K562 (cell line): Measurements from ENCODE around the gene SLC16A1. TPM values are rescaled to one million over a fixed set of nuclear protein-coding genes. Genes with fewer than 3 reads are reported as not detected.

Experiments
- ATF3 ChIP-seq, 2 experiments: fragments of 450-650 bp in 1 of 2; sonication (generic) in 1 of 2; formaldehyde crosslinking in 1 of 2; IDR thresholded peaks in 1 of 2; conservative IDR thresholded peaks in 1 of 2; 2 replicates each; pipeline versions ENCODE4 v1.6.1 to v1.8.1; 2016 to 2023; ENCODE audit warnings: mild to moderate bottlenecking in 2 of 2, moderate library complexity in 2 of 2, inconsistent platforms in 1 of 2, missing genetic modification reagents in 1 of 2
- CEBPG ChIP-seq, 3 experiments: fragments of 200-800 bp in 1 of 3; sonication (Bioruptor generic) in 1 of 3; sonication (generic) in 1 of 3; formaldehyde crosslinking in 1 of 3; IDR thresholded peaks in 2 of 3; conservative IDR thresholded peaks in 1 of 3; 2 replicates each; pipeline versions ENCODE4 v1.6.1 to v1.8.0; 2016 to 2022; ENCODE audit warnings: missing compliant biosample characterization in 2 of 3, missing genetic modification characterization in 2 of 3, mild to moderate bottlenecking in 1 of 3, missing genetic modification reagents in 1 of 3
- CTCF ChIP-seq, 3 experiments: IDR thresholded peaks in 2 of 3; conservative IDR thresholded peaks in 1 of 3; 2 replicates each; pipeline ENCODE4 v1.5.1; 2011 to 2012; ENCODE audit warnings: low read length in 3 of 3, mild to moderate bottlenecking in 3 of 3, control low read depth in 2 of 3, improper control_type of control experiment in 1 of 3, inconsistent platforms in 1 of 3, low read depth in 1 of 3, mixed read lengths in 1 of 3, moderate library complexity in 1 of 3; ENCODE audit not compliant: insufficient read depth in 2 of 3
- CTCFL ChIP-seq: IDR thresholded peaks from 2 replicates; pipeline ENCODE4 v1.6.1; 2011; ENCODE audit warnings: borderline replicate concordance, low read depth, mild to moderate bottlenecking, moderate library complexity, low read length; ENCODE audit not compliant: insufficient read depth, poor library complexity, severe bottlenecking
- DLX4 ChIP-seq: fragments of 250-450 bp; sonication (Bioruptor Pico); IDR thresholded peaks from 2 replicates; pipeline ENCODE4 v1.6.1; 2021; ENCODE audit warnings: mild to moderate bottlenecking
- FOXP1 ChIP-seq: sonication (generic); formaldehyde crosslinking; IDR thresholded peaks from 2 replicates; pipeline ENCODE4 v1.8.0; 2022; ENCODE audit warnings: mild to moderate bottlenecking, missing genetic modification reagents
- IRF9 ChIP-seq: fragments of 450-650 bp; IDR thresholded peaks from 2 replicates; pipeline ENCODE4 v1.6.1; 2016; ENCODE audit warnings: missing biosample characterization, missing genetic modification characterization
- JUND ChIP-seq, 2 experiments: IDR thresholded peaks; 2 replicates in 1 of 2; 3 replicates in 1 of 2; pipeline ENCODE4 v1.6.1; 2011; ENCODE audit warnings: borderline replicate concordance in 2 of 2, low read depth in 2 of 2, low read length in 2 of 2, improper control_type of control experiment in 1 of 2, missing biosample characterization in 1 of 2, missing genetic modification characterization in 1 of 2, missing genetic modification reagents in 1 of 2
- KLF10 ChIP-seq: fragments of 250-450 bp; sonication (Bioruptor Pico); IDR thresholded peaks from 2 replicates; pipeline ENCODE4 v1.6.1; 2021; ENCODE audit warnings: matching md5 sums
- OTX1 ChIP-seq: fragments of 450-650 bp; formaldehyde crosslinking; IDR thresholded peaks from 2 replicates; pipeline ENCODE4 v1.4.0; 2022; ENCODE audit warnings: mild to moderate bottlenecking
- POLR2AphosphoS5 ChIP-seq: IDR thresholded peaks from 2 replicates; pipeline ENCODE4 v1.6.1; 2011; ENCODE audit warnings: mild to moderate bottlenecking, low read depth, low read length, moderate library complexity; ENCODE audit not compliant: control insufficient read depth, insufficient read depth
- PRDM10 ChIP-seq: fragments of 450-650 bp; IDR thresholded peaks from 2 replicates; pipeline ENCODE4 v1.6.1; 2018; ENCODE audit not compliant: partially characterized antibody
- TCF3 ChIP-seq: sonication (generic); formaldehyde crosslinking; IDR thresholded peaks from 2 replicates; pipeline ENCODE4 v1.4.0; 2020; ENCODE audit warnings: mild to moderate bottlenecking, missing genetic modification reagents
- ZNF583 ChIP-seq: fragments of 250-450 bp; sonication (Bioruptor Pico); IDR thresholded peaks from 2 replicates; pipeline ENCODE4 v1.4.0; 2020
- polyA plus RNA-seq, 8 experiments: library from polyadenylated mRNA; depleted of rRNA in 4 of 8; stranded (reverse) in 5 of 8; unstranded in 3 of 8; fragments of >200 nt; fragmentation: Nextera tagmentation in 2 of 8; fragmentation: Illumina TruSeq in 1 of 8; extraction: Ambion mirVana in 2 of 8; extraction: Trizol in 1 of 8; gene quantifications; 2 replicates each; pipeline versions ENCODE4 v1.2.1 to v1.2.3, GENCODE V29; 2011 to 2014; ENCODE audit warnings: inconsistent platforms in 1 of 8, missing spikeins in 1 of 8
- total RNA-seq, 7 experiments: library from RNA; depleted of rRNA in 6 of 7; stranded (reverse); fragments of >200 nt in 6 of 7; fragmentation: Illumina TruSeq in 2 of 7; extraction: Trizol in 2 of 7; gene quantifications; 2 replicates each; pipeline versions ENCODE4 v1.2.1 to v1.2.3, GENCODE V29; 2011 to 2021; ENCODE audit warnings: low replicate concordance in 1 of 7

SLC16A1 gene
- total and polyA plus RNA-seq, 9 of the 15 experiments (the other 6 are each of a cell fraction or from before 2014, with no cell fraction given): 73.1 to 244 (median 117) TPM

- TF ChIP-seq PRDM10 (peak; percentile 89), ZNF583 (no peak), CTCF (IDR thresholded peaks at IDR 0.05 in 2 of 3, conservative IDR thresholded peaks at IDR 0.05 in 1 of 3; ENCODE audit: insufficient read depth in 2 of 3, low read depth in 1 of 3, low read length in 3 of 3) (no peak), POLR2AphosphoS5 (no peak), KLF10 (CRISPR knock-in tag) (no peak), FOXP1 (CRISPR knock-in tag) (no peak), TCF3 (peak; percentile 61), JUND (IDR thresholded peaks at IDR 0.05; ENCODE audit: borderline replicate concordance, low read depth, low read length) (peak; percentile 89; the same call in 1 of the 2 replicates), JUND (tag; IDR thresholded peaks at IDR 0.05; ENCODE audit: borderline replicate concordance, low read depth, low read length) (peak; percentile 92), CTCFL (no peak), CEBPG (CRISPR knock-in tag; IDR thresholded peaks at IDR 0.05) (peak; percentile 94), CEBPG (tag; conservative IDR thresholded peaks at IDR 0.05 in 1 of 2, IDR thresholded peaks at IDR 0.05 in 1 of 2) (peak; percentile 98 to 100), IRF9 (tag) (peak; percentile 95), DLX4 (CRISPR knock-in tag) (no peak), OTX1 (0 out of 2 replicates have a peak, but pooled peaks have one; percentile 41), ATF3 (IDR thresholded peaks at IDR 0.05) (peak; percentile 100), ATF3 (CRISPR knock-in tag; conservative IDR thresholded peaks at IDR 0.05) (0 out of 2 replicates have a peak, but pooled peaks have one; percentile 26)
These were observed 20.4 kb downstream of the SLC16A1 start (continued) for GRCh38 chr1:112935461-112936111.
